GM12878 (cell line): Measurements from ENCODE around the gene NKAIN2. TPM values are rescaled to one million over a fixed set of nuclear protein-coding genes. Genes with fewer than 3 reads are reported as not detected.

ENCODE experiments used
- ATAC-seq: fragments of 200-7000 bp; cut with Tn5 transposase; 3 replicates; pipeline ENCODE4 v1.9.1; 2020; ENCODE audit warnings: mild to moderate bottlenecking, moderate library complexity
- BruUV-seq: library from RNA; stranded (reverse); fragments of 400-500 nt; replicated peaks from 2 replicates; lab custom pipeline; 2021; lab: Mats Ljungman, UMichigan
- CTCF ChIA-PET: fragments of 300-600 bp; sonication (Branson Sonifier 250); formaldehyde crosslinking; extraction: SDS; loops from one replicate; lab custom pipeline; 2021; ENCODE audit warnings: inconsistent platforms; lab: Yijun Ruan, JAX
- POLR2A ChIA-PET: fragments of 350-600 bp; formaldehyde crosslinking; extraction: SDS; loops from one replicate; lab custom pipeline; 2021; ENCODE audit warnings: inconsistent platforms; lab: Charles Lee
- RAD21 ChIA-PET: fragments of 300-600 bp; sonication (Branson Sonifier 250); formaldehyde crosslinking; loops from one replicate; lab custom pipeline; 2023; ENCODE audit warnings: antibody characterized with exemption; ENCODE audit not compliant: unreplicated experiment; lab: Charles Lee
- SMC1A ChIA-PET: fragments of 300-600 bp; sonication (Branson Sonifier 250); formaldehyde crosslinking; loops from one replicate; lab custom pipeline; 2023; ENCODE audit not compliant: unreplicated experiment, uncharacterized antibody; lab: Charles Lee
- DNase-seq: peaks from one replicate; pipeline ENCODE4 v3.0.0-alpha.2; 2011; ENCODE audit warnings: low read depth, low spot score
- FAIRE-seq: peaks from 3 replicates; lab custom pipeline; 2011; peaks lifted over from hg19 to GRCh38; lab: Jason Lieb, UNC
- H2AFZ ChIP-seq: 2 replicates; pipeline ENCODE4 v1.6.0; 2011; ENCODE audit warnings: low read depth, low read length, control low read depth; ENCODE audit not compliant: control insufficient read depth
- H3K27ac ChIP-seq: 2 replicates; pipeline ENCODE4 v1.5.1; 2011; ENCODE audit warnings: control low read depth; ENCODE audit not compliant: control insufficient read depth, insufficient read depth
- H3K27me3 ChIP-seq, 2 experiments: replicated peaks in 1 of 2; 2 replicates each; pipeline versions ENCODE4 v1.6.0 to v1.6.1; 2011; ENCODE audit warnings: low read length in 1 of 2; ENCODE audit not compliant: control insufficient read depth in 2 of 2, insufficient read depth in 2 of 2
- H3K36me3 ChIP-seq, 2 experiments: 2 replicates each; pipeline ENCODE4 v1.5.1; 2011; ENCODE audit warnings: low read length in 1 of 2; ENCODE audit not compliant: control insufficient read depth in 2 of 2, insufficient read depth in 2 of 2
- H3K4me1 ChIP-seq: 2 replicates; pipeline ENCODE4 v1.6.1; 2011; ENCODE audit warnings: mild to moderate bottlenecking, low read length, moderate library complexity, mixed read lengths; ENCODE audit not compliant: control insufficient read depth, insufficient read depth
- H3K4me2 ChIP-seq: 2 replicates; pipeline ENCODE4 v1.6.0; 2011; ENCODE audit warnings: control low read depth; ENCODE audit not compliant: control insufficient read depth, insufficient read depth
- H3K4me3 ChIP-seq: fragments of 200-600 bp; sonication (generic); 2 replicates; pipeline ENCODE4 v1.5.1; 2016
- H3K79me2 ChIP-seq: 2 replicates; pipeline ENCODE4 v1.6.0; 2011; ENCODE audit warnings: low read length; ENCODE audit not compliant: control insufficient read depth, insufficient read depth
- H3K9ac ChIP-seq: 2 replicates; pipeline ENCODE4 v1.8.0; 2011; ENCODE audit warnings: low read length, control low read depth, mixed read lengths; ENCODE audit not compliant: control insufficient read depth, insufficient read depth
- H3K9me3 ChIP-seq: replicated peaks from 3 replicates; pipeline ENCODE4 v1.5.1; 2011; ENCODE audit warnings: mild to moderate bottlenecking, low read length; ENCODE audit not compliant: control insufficient read depth, insufficient read depth
- H4K20me1 ChIP-seq: 2 replicates; pipeline ENCODE4 v1.6.0; 2011; ENCODE audit not compliant: control insufficient read depth, insufficient read depth
- ATF2 ChIP-seq: IDR thresholded peaks from 2 replicates; pipeline ENCODE4 v1.6.1; 2012; ENCODE audit warnings: low read length, inconsistent platforms
- BRCA1 ChIP-seq: IDR thresholded peaks from 2 replicates; pipeline ENCODE4 v1.6.1; 2011; ENCODE audit warnings: low read depth, low read length, improper control_type of control experiment
- CEBPB ChIP-seq, 2 experiments: fragments of 150-350 bp in 1 of 2; IDR thresholded peaks; 2 replicates each; pipeline ENCODE4 v1.6.1; 2012 to 2014; ENCODE audit warnings: low read depth in 2 of 2, low read length in 2 of 2, borderline replicate concordance in 1 of 2, inconsistent platforms in 1 of 2
- EGR1 ChIP-seq, 2 experiments: IDR thresholded peaks; 1 replicate in 1 of 2; 2 replicates in 1 of 2; pipeline ENCODE4 v1.6.1; 2011 to 2012; ENCODE audit warnings: low read depth in 2 of 2, low read length in 2 of 2, borderline replicate concordance in 1 of 2, mild to moderate bottlenecking in 1 of 2, moderate library complexity in 1 of 2
- EP300 ChIP-seq, 2 experiments: fragments of 150-350 bp in 1 of 2; IDR thresholded peaks; 2 replicates each; pipeline ENCODE4 v1.6.1; 2011 to 2012; ENCODE audit warnings: low read depth in 2 of 2, low read length in 2 of 2, borderline replicate concordance in 1 of 2, improper control_type of control experiment in 1 of 2, inconsistent platforms in 1 of 2; ENCODE audit not compliant: control insufficient read depth in 1 of 2
- FOXM1 ChIP-seq: IDR thresholded peaks from 2 replicates; pipeline ENCODE4 v1.6.1; 2012; ENCODE audit warnings: low read depth, mild to moderate bottlenecking, inconsistent platforms, low read length, moderate library complexity
- IRF3 ChIP-seq: fragments of 450-650 bp; IDR thresholded peaks from 2 replicates; pipeline ENCODE4 v1.6.1; 2014; ENCODE audit warnings: mild to moderate bottlenecking
- SREBF1 ChIP-seq: IDR thresholded peaks from 2 replicates; pipeline ENCODE4 v1.6.1; 2012; ENCODE audit warnings: mild to moderate bottlenecking, low read length
- TAF1 ChIP-seq: IDR thresholded peaks from 2 replicates; pipeline ENCODE4 v1.6.1; 2011; ENCODE audit warnings: mild to moderate bottlenecking, low read depth, low read length, borderline replicate concordance
- WGBS: methylation state at CpG from one replicate; pipeline ENCODE4 v1.1.6; 2016; ENCODE audit warnings: low lambda C conversion rate; ENCODE audit not compliant: insufficient replicate concordance, insufficient coverage; ENCODE audit errors: missing lambda C conversion rate; 5-methylcytosine and 5-hydroxymethylcytosine counted together
- in situ Hi-C: fragments of 300-500 bp; cut with MboI; formaldehyde crosslinking; loops from 9 replicates; pipeline ENCODE4 v1.14.3; 2018; ENCODE audit warnings: mixed read lengths
- intact Hi-C: fragments of 100-400 bp; cut with micrococcal nuclease; formaldehyde crosslinking; loops from one replicate; pipeline ENCODE4 v1.14.2; 2022; ENCODE audit not compliant: unreplicated experiment
- polyA plus RNA-seq, 11 experiments: library from polyadenylated mRNA; depleted of rRNA in 4 of 11; unstranded in 6 of 11; stranded (reverse) in 5 of 11; fragments of >200 nt; fragmentation: Nextera tagmentation in 4 of 11; fragmentation: Illumina TruSeq in 1 of 11; extraction: Ambion mirVana in 4 of 11; extraction: Trizol in 1 of 11; gene quantifications; 1 replicate in 1 of 11; 2 replicates in 10 of 11; pipeline versions ENCODE4 v1.2.1 to v1.2.3, GENCODE V29; 2011 to 2016; ENCODE audit warnings: inconsistent platforms in 2 of 11, missing spikeins in 2 of 11, low read depth in 1 of 11
- total RNA-seq, 4 experiments: library from RNA; depleted of rRNA in 3 of 4; stranded (reverse); fragments of >200 nt in 3 of 4; fragmentation: Illumina TruSeq in 1 of 4; extraction: Trizol in 1 of 4; gene quantifications; 2 replicates each; pipeline versions ENCODE4 v1.2.1 to v1.2.3, GENCODE V29; 2013 to 2021

The NKAIN2 gene
- total and polyA plus RNA-seq, 10 of the 15 experiments (the other 5 are each of a cell fraction or from before 2014, with no cell fraction given) = not detected

- Histone ChIP-seq H3K4me2 (no peak overlapping the region), H4K20me1 (no peaks in the 10 kb centered on the region), H3K4me1 (no peaks in the 10 kb centered on the region), H2AFZ (no peak overlapping the region), H3K79me2 (no peaks in the 10 kb centered on the region), H3K27ac (no peak overlapping the region), H3K9ac (no peak overlapping the region), H3K4me3 (no peak overlapping the region), H3K36me3 (no peaks in the 10 kb centered on the region), H3K9me3 (no peaks in the 10 kb centered on the region), H3K27me3 (no peaks in the 10 kb centered on the region)
- CTCF ChIA-PET = no interaction called here
- WGBS = 37% methylated on average over 2 of the region's 2 CpGs
- in situ Hi-C loops = no loop called here
- no peak for FAIRE-seq
- no peak for ATAC-seq
- SMC1A ChIA-PET = no interaction called here
- no TSS peak for BruUV-seq
- RAD21 ChIA-PET = no interaction called here
- TF ChIP-seq ATF2 (no peak), IRF3 (no peak), EP300 (IDR thresholded peaks at IDR 0.05; ENCODE audit: borderline replicate concordance in 1 of 2, control insufficient read depth in 1 of 2, low read depth in 2 of 2, low read length in 2 of 2) (no peak), SREBF1 (no peak), CEBPB (IDR thresholded peaks at IDR 0.05; ENCODE audit: borderline replicate concordance in 1 of 2, low read depth in 2 of 2, low read length in 2 of 2) (no peak), FOXM1 (no peak), EGR1 (IDR thresholded peaks at IDR 0.05; ENCODE audit: borderline replicate concordance in 1 of 2, low read depth in 2 of 2, low read length in 2 of 2) (no peak), TAF1 (no peak), BRCA1 (no peak)
- intact Hi-C loops = no loop called here
- no peak for DNase-seq
- POLR2A ChIA-PET = no interaction called here
These were observed 500.3 kb downstream of the NKAIN2 start for GRCh38 chr6:124303971-124304370.
